Measurements from ENCODE around the gene STAT3. TPM values are rescaled to one million over a fixed set of nuclear protein-coding genes. Genes with fewer than 3 reads are reported as not detected.

STAT3 gene
- total and polyA plus RNA-seq, 9 of the 15 experiments (the other 6 are each of a cell fraction or from before 2014, with no cell fraction given): 90.0 to 179 (median 114) TPM

GRCh38 chr17:42287977-42288802, 100.1 kb downstream of the STAT3 start, which contains the start of gene STAT5A (continued):
- no peak for TF ChIP-seq ZNF318 (IDR thresholded peaks at IDR 0.05; ENCODE audit: borderline replicate concordance in 1 of 2, low read depth in 1 of 2)
- no peak for TF ChIP-seq ZNF77 (CRISPR knock-in tag; IDR thresholded peaks at IDR 0.05)
- peak; percentile 72 for TF ChIP-seq RBBP5 (IDR thresholded peaks at IDR 0.05; ENCODE audit: borderline replicate concordance, insufficient read depth, low read length, poor library complexity, severe bottlenecking)
- no peak for TF ChIP-seq TGIF2 (CRISPR knock-in tag; IDR thresholded peaks at IDR 0.05)
- TF ChIP-seq RBM15 (IDR thresholded peaks at IDR 0.05; ENCODE audit: insufficient read depth, low read length): no peak
- no peak for TF ChIP-seq SIRT6 (IDR thresholded peaks at IDR 0.05; ENCODE audit: low read depth, low read length)
- 0 out of 2 replicates have a peak, but pooled peaks have one; percentile 2 for TF ChIP-seq ZNF644 (tag; IDR thresholded peaks at IDR 0.05; ENCODE audit: low read depth)
- TF ChIP-seq EWSR1 (IDR thresholded peaks at IDR 0.05; ENCODE audit: borderline replicate concordance, low read depth, partially characterized antibody): no peak
- no peak; the same call in 1 of the 2 replicates for TF ChIP-seq ZNF589 (CRISPR knock-in tag; IDR thresholded peaks at IDR 0.05; ENCODE audit: low read depth)
- TF ChIP-seq MEIS2 (IDR thresholded peaks at IDR 0.05; ENCODE audit: partially characterized antibody): no peak
- peak; percentile 37 for TF ChIP-seq FUS (optimal IDR thresholded peaks at IDR 0.05; ENCODE audit: low read depth, low read length)
- no peak for TF ChIP-seq U2AF1 (optimal IDR thresholded peaks at IDR 0.05; ENCODE audit: low read depth, low read length)
- no peak for TF ChIP-seq MED1 (CRISPR knock-in tag; IDR thresholded peaks at IDR 0.05; ENCODE audit: borderline replicate concordance)
- no peak for TF ChIP-seq HDAC6 (IDR thresholded peaks at IDR 0.05; ENCODE audit: low read depth, low read length)
- no peak for TF ChIP-seq PRMT5 (CRISPR knock-in tag; IDR thresholded peaks at IDR 0.05)
- no peak for TF ChIP-seq ZBTB26 (CRISPR knock-in tag; IDR thresholded peaks at IDR 0.05)
- TF ChIP-seq CHCHD3 (CRISPR knock-in tag; IDR thresholded peaks at IDR 0.05): no peak
- no peak for TF ChIP-seq RHOXF2B (CRISPR knock-in tag; conservative IDR thresholded peaks at IDR 0.05)
- no peak for TF ChIP-seq SRSF9 (IDR thresholded peaks at IDR 0.05; ENCODE audit: borderline replicate concordance, low read depth, low read length)
